ENCODE measurements around the gene NOP9.

Gene NOP9

GRCh38 chr14:24310265-24310645 lies 10.6 kb downstream of the NOP9 start:
- TF ChIP-seq, protein P1, sequence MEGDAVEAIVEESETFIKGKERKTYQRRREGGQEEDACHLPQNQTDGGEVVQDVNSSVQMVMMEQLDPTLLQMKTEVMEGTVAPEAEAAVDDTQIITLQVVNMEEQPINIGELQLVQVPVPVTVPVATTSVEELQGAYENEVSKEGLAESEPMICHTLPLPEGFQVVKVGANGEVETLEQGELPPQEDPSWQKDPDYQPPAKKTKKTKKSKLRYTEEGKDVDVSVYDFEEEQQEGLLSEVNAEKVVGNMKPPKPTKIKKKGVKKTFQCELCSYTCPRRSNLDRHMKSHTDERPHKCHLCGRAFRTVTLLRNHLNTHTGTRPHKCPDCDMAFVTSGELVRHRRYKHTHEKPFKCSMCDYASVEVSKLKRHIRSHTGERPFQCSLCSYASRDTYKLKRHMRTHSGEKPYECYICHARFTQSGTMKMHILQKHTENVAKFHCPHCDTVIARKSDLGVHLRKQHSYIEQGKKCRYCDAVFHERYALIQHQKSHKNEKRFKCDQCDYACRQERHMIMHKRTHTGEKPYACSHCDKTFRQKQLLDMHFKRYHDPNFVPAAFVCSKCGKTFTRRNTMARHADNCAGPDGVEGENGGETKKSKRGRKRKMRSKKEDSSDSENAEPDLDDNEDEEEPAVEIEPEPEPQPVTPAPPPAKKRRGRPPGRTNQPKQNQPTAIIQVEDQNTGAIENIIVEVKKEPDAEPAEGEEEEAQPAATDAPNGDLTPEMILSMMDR (IDR thresholded peaks at IDR 0.05), result no peak

GRCh38 chr14:24310646-24311604 lies 11.3 kb downstream of the NOP9 start, which contains the start of gene LTB4R:
Gene LTB4R, plus strand, starts transcription at chr14:24311502. Its CDS starts 4,150 bp downstream, at chr14:24315652.
- TF ChIP-seq, protein P1 (IDR thresholded peaks at IDR 0.05), result peak; percentile 58

DNA sequence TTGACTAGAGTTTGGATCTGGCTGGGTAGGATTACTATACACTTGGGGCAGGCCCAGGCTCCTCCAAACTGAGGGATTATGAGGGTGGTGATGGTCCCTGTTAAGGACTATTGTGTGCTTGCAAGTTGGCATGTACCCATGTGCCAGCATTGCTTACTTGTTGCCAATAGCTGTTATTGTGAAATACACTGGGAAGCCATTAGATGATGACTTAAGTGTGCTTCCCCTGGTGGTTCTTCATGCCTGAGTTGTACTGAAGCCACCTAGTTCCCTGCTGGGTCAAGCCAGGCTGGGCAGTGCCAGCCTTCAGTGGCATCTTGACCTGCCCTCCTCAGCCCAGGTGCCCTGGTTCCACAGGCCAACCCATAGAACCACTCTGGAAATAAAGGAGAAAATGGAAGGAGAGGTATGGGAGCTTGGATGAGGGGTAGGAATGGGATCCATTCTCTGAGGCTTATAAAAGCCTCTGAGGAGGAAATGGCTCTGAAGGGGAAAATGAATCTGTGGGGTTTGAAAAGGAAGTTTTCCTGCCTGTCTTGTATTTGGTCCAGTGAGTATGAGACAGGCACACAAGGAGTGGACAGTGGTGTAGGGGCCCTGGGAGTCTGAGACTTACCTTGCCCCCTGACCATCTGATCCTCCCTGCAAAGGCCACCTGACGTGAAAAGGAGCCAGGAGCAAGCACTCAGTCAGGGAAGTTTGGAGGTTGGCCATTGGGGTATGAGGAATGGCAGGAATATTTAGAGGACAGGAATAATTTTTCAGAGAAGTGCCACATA lies 12.4 kb downstream of the NOP9 start:
- TF ChIP-seq, protein P1 (IDR thresholded peaks at IDR 0.05), result no peak

GRCh38 chr14:24312736-24313507 lies 13.3 kb downstream of the NOP9 start:
- TF ChIP-seq, protein P1 (IDR thresholded peaks at IDR 0.05), result no peak

DNA sequence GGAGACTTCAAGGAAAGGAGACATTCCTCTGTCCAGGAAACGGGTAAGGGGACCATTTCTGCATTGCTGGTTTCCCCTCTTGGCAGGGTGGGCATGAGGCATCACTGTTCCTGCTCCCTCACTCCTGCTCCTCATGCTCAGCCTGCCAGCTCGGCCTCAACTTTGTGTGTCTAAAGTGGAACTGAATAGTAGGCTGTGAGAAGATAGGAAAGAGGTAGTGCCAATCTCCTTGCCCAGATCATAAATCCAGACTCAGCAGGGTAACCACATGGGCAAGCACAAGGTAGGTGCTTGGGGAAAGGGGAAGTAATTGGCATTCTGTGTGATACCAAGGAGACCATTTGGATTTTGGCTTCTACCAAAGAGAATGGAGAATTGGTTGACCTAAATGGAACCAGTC lies 14.3 kb downstream of the NOP9 start:
- TF ChIP-seq, protein P1 (IDR thresholded peaks at IDR 0.05), result no peak

- TF ChIP-seq, protein P1 (IDR thresholded peaks at IDR 0.05), result no peak
These were observed 14.9 kb downstream of the NOP9 start for GRCh38 chr14:24314377-24315193.

Data from LNCAP (cell line).